Activated naive CD4-positive, alpha-beta T cell treated with anti-CD3 and anti-CD28 coated beads, Interleukin-2, amount 50 U/mL, for 24 hours (primary cell): ENCODE measurements around the gene BCL2.
A peak's percentile ranks its signal among the peaks of the same experiment; 100 is the strongest.

ENCODE experiments used
- H3K27ac Mint-ChIP-seq: one replicate; pipeline ENCODE4 v1.8.0; 2021; ENCODE audit warnings: mild to moderate bottlenecking, mixed read lengths
- H3K27me3 Mint-ChIP-seq: one replicate; pipeline ENCODE4 v1.8.0; 2021; ENCODE audit warnings: mixed read lengths
- H3K36me3 Mint-ChIP-seq: one replicate; pipeline ENCODE4 v1.8.0; 2021; ENCODE audit warnings: mixed read lengths
- H3K4me1 Mint-ChIP-seq: one replicate; pipeline ENCODE4 v1.8.0; 2021; ENCODE audit warnings: mixed read lengths
- H3K4me3 Mint-ChIP-seq: one replicate; pipeline ENCODE4 v1.8.0; 2021; ENCODE audit warnings: mild to moderate bottlenecking, mixed read lengths
- H3K9me3 Mint-ChIP-seq: one replicate; pipeline ENCODE4 v1.8.0; 2021; ENCODE audit warnings: mixed read lengths

The BCL2 gene

DNA sequence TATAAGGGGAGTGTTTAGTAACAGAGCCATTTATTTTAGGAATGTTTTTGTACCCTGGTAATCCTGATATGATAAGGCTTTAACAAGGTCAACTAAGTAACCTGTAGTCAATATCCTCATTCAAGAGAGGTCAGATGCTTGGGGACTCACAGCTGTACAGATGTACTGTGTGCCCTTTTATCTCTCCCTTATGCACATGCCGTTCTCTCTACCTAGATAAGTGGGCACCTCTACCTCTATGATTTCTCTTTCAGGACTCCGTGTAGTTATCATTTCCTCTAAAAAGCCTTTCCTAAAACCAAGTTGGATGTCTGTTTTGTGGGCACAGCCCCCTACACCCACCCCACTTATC, 132.4 kb downstream of the BCL2 start:
- Mint-ChIP-seq H3K4me1 (peaks cover 90% of the 10 kb centered on the region), H3K36me3 (peaks cover 12% of the 10 kb centered on the region), H3K27ac (peak overlapping the region; percentile 42), H3K4me3 (no peak overlapping the region), H3K27me3 (no peaks in the 10 kb centered on the region), H3K9me3 (no peaks in the 10 kb centered on the region)

DNA sequence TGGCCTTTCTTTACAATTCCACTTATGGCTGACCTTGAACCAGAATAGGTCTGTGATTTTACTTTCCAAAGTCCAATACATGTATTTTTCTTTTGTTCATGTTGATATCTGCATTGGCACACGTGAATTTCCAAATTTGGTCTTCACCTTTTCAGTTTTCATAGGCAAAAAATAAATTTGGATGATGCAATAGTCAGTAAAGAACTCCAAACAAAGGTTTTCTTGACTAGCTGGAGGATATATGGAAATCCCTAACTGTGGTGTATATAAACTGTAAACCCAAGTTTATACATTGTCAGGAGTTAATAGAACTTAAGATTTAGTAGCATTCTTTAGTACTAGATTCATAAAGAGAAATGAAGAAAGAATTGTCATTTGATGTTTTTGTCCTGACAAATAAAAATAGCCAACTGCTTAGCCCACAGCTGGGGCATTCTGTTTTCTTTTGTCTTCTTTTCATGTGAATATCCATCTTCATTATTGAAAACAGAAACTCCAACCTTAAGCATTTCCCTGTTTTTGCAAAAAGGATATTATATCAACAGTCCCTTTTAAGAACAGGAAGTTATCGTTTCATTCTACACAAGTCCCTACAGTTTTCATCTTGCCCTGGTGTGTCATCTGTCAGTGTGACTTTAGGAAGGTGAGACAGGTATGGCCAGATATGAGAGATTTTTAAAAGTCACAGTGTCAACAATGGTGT, 132.9 kb downstream of the BCL2 start:
- Mint-ChIP-seq H3K36me3 (peaks cover 12% of the 10 kb centered on the region), H3K27me3 (no peaks in the 10 kb centered on the region), H3K4me1 (peaks cover 91% of the 10 kb centered on the region), H3K9me3 (no peaks in the 10 kb centered on the region), H3K4me3 (no peak overlapping the region), H3K27ac (peak overlapping the region; percentile 42)

DNA sequence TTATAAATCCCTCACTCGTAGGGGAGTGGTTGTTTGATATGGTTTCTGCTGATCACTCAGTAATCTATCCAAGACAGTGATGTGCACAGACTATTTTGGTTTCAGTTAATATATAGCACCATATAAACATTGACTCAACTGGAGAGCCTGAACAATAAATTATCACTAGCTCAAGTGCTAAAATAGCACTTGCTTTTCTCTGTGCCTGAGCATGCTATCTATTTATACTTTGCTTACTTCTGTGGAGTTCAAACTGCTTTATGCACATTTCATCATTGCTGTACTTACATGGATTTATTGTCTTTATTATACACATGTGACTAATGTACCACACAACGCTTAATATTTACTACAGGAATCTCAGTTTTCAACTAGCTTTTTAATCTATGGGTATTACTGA, 133.6 kb downstream of the BCL2 start:
- H3K4me3 Mint-ChIP-seq: no peak overlapping the region
- H3K36me3 Mint-ChIP-seq: peaks cover 12% of the 10 kb centered on the region
- H3K9me3 Mint-ChIP-seq: no peaks in the 10 kb centered on the region
- peaks cover 97% of the 10 kb centered on the region for H3K4me1 Mint-ChIP-seq
- H3K27ac Mint-ChIP-seq: peak overlapping the region; percentile 55
- H3K27me3 Mint-ChIP-seq: no peaks in the 10 kb centered on the region

DNA sequence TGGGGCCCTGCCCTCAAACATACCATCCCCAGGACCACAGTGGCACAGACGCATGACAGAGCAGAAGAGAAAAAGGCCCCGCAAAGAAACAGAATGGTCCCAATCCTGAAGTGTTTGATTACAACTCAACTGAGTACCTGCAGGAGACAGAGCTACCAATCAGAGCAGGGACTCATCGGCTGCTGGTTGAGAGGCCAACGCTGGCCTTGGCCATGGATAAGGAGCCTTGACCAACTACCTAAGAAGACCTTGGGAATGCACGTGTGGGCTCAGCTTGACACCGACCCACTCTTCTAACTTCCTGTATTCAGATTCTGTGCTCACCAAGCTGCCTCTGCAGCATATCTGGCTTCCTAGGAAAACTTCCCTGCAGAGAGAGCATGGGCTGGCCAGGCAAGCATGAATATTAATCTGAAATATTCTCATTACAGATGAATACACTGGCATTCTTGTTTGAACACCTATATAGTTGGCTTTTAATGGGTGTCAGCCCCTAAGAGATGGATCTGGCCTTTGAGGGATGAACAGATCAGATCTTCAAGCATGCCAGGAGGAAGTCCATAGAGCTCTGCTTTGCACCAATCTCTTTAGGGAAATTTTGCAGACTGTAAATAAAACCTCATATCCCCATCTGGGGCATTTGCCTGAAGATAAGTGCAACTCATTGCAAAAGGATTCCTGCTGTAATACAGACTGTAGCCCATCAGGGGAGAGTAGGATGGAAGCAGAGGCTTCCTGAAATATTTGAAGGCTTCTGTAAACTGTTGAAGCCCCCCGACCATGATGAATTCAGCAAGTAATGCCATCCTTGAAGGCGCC, 135.4 kb downstream of the BCL2 start:
- Mint-ChIP-seq H3K9me3 (no peaks in the 10 kb centered on the region), H3K27me3 (no peaks in the 10 kb centered on the region), H3K4me3 (peak overlapping the region; percentile 51), H3K27ac (peak overlapping the region; percentile 95), H3K4me1 (peaks cover 90% of the 10 kb centered on the region), H3K36me3 (peaks cover 5% of the 10 kb centered on the region)

DNA sequence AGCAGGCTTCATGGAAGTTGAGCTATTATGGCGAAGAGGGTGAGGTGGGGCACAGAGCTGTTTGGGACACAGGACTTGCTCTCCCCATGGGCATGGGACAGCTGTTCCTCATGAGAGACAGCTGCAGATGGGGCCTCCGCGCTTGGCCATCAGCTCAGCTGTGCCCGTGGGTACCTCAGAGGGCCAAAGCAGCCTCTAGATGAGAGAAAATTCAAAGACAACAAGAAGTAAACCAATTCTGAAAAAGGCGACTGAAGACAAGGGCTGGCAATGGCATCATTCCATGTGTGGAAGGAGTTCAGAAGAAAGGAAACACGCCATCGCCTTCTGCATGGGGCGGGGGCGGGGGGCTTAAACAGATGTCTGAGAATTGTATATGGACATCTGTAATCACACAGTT, 136.2 kb downstream of the BCL2 start:
- H3K36me3 Mint-ChIP-seq: peaks cover 4% of the 10 kb centered on the region
- H3K27me3 Mint-ChIP-seq: no peaks in the 10 kb centered on the region
- H3K9me3 Mint-ChIP-seq: no peaks in the 10 kb centered on the region
- no peak overlapping the region for H3K4me3 Mint-ChIP-seq
- peaks cover 86% of the 10 kb centered on the region for H3K4me1 Mint-ChIP-seq
- peak overlapping the region; percentile 59 for H3K27ac Mint-ChIP-seq

DNA sequence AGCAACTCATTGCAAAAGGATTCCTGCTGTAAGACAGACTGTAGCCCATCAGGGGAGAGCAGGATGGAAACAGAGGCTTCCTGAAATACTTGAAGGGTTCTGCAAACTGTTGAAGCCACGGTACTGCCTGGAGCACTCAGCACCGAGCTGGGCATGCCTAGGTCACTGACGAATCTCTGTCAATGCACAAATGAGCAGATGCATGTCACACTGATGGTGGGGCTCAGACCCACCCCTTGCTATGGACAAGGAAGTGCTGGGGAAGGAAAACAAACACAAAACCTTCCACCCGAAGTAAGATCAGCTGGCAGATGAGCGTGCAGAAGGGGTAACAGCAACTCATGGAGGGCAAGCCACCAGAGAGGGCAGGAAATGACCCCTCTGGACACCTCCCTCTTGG, 136.7 kb downstream of the BCL2 start:
- Mint-ChIP-seq H3K36me3 (peaks cover 6% of the 10 kb centered on the region), H3K4me3 (peak overlapping the region; percentile 15), H3K27ac (peak overlapping the region; percentile 79)

DNA sequence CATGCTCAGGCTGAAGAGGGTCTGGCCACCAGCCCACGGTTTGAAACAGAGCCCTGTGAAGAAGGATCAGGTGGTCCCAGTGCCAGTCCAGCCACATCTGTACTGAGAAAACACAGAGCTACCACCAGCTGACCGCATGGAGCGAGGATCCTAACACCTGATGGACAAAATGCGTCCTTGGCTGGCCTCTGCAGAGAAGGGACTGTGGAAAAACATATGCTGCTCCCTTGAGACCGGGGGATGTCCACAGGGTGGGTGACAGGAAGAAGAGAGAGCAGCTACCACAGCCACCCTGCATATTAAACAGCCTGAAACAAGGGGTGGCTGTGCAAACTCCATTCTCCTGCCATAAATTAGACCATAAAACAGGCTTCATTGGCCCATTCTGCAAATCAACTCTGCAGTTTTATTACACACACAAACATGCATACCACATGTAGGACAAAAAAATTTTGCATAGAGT, 137.2 kb downstream of the BCL2 start:
- no peaks in the 10 kb centered on the region for H3K9me3 Mint-ChIP-seq
- peaks cover 6% of the 10 kb centered on the region for H3K36me3 Mint-ChIP-seq
- no peak overlapping the region for H3K4me3 Mint-ChIP-seq
- no peak overlapping the region for H3K27ac Mint-ChIP-seq
- H3K4me1 Mint-ChIP-seq: peaks cover 84% of the 10 kb centered on the region
- H3K27me3 Mint-ChIP-seq: no peaks in the 10 kb centered on the region

More for the DNA sequence above, 136.7 kb downstream of the BCL2 start:
- H3K27me3 Mint-ChIP-seq: no peaks in the 10 kb centered on the region
- H3K9me3 Mint-ChIP-seq: no peaks in the 10 kb centered on the region
- H3K4me1 Mint-ChIP-seq: peaks cover 86% of the 10 kb centered on the region

DNA sequence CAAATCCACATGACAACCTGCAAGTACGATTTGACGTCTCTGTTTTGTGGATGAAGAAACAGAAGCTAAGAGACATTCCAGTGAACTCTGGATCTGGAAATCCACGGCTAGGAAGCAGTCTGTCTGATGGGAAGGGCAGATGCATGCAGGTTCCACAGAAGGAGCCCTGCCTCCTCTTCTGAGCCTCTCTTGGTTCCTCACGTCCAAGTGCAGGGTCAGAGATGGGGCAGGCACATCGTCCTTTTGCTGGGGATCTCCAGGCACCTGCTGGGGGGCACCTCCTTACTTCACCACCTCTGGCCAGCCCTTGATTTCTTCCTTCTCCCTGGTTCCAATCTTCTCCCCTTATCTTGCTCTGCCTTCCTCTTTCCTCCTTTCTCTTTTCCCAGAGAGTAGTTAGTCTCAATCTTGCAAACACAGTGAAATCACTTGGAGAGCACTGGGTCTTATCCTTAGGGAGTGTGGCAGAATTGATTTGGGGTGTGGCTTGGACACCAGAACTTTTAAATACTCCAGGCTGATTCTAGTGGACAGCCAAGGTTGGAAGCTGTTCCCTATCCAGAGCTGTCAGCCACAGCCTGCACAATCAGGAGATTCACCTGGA, 137.8 kb downstream of the BCL2 start:
- Mint-ChIP-seq H3K27ac (peak overlapping the region; percentile 87), H3K36me3 (peaks cover 6% of the 10 kb centered on the region), H3K4me1 (peaks cover 82% of the 10 kb centered on the region), H3K9me3 (no peaks in the 10 kb centered on the region), H3K4me3 (no peak overlapping the region), H3K27me3 (no peaks in the 10 kb centered on the region)

DNA sequence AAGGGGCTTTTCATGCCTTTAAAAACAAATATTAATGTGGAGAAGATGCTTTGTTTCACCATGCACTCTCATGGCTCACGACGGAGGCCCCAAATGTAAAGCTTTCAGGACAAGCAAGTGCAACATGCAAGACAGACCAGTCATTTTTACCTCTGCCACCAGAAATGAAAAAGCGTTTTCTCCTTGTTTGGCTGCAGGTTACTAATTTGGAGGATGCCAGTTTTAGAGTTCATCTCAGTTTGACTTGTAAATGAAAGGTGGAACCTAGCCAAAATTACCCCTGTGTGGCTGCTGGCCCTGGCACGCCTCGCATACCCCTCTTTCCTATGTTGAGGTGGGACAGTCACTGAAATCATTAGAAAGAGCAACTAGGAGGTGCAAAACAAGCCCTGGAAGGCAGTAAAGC, 138.6 kb downstream of the BCL2 start:
- Mint-ChIP-seq H3K9me3 (peaks cover 4% of the 10 kb centered on the region), H3K27me3 (no peaks in the 10 kb centered on the region), H3K27ac (no peak overlapping the region), H3K4me1 (peaks cover 82% of the 10 kb centered on the region), H3K36me3 (peaks cover 9% of the 10 kb centered on the region), H3K4me3 (no peak overlapping the region)

DNA sequence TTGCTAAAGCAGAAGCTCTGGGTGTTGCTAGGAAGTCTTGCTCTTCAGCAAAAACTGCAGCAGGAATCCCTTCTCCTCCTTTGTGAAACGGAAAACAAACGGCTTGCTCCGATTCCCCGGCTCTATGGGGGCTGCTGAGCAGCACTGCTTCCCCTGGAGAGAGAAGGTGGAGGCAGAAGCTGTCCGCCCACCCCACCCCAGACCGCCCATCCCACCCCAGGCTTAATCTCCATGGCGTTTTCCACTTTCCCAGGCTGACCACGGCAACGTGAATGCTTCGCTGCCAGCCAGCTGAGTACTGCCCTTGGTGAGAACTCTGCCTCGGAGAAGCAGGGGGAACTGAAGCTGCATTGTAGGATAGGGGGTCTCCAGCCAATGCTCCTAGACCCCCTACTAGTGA, 139.2 kb downstream of the BCL2 start:
- Mint-ChIP-seq H3K9me3 (peaks cover 4% of the 10 kb centered on the region), H3K27me3 (no peaks in the 10 kb centered on the region), H3K36me3 (peaks cover 15% of the 10 kb centered on the region), H3K4me1 (peaks cover 82% of the 10 kb centered on the region), H3K4me3 (no peak overlapping the region), H3K27ac (peak overlapping the region; percentile 51)

DNA sequence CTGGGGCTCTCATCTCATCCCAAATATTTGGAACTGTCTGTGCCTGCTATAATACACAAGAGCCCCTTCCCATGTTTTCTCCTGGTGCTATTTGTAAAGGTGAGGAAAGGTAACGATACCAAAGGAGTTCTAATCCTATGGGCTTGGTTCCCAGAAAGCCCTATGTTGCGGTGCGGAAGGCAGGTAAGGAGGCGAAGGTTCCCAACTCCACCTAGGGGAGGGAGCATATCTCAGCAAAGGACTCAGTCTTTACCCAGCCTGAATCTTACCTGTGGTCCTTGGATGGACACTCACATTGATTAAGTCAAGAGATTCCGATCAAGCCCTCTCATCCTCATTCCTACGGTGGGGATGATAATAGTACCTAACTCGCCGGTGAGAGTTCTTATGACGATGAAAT, 140.1 kb downstream of the BCL2 start:
- Mint-ChIP-seq H3K27me3 (no peaks in the 10 kb centered on the region), H3K36me3 (peaks cover 20% of the 10 kb centered on the region), H3K4me3 (no peak overlapping the region), H3K27ac (peak overlapping the region; percentile 51), H3K9me3 (peaks cover 4% of the 10 kb centered on the region), H3K4me1 (peaks cover 80% of the 10 kb centered on the region)

DNA sequence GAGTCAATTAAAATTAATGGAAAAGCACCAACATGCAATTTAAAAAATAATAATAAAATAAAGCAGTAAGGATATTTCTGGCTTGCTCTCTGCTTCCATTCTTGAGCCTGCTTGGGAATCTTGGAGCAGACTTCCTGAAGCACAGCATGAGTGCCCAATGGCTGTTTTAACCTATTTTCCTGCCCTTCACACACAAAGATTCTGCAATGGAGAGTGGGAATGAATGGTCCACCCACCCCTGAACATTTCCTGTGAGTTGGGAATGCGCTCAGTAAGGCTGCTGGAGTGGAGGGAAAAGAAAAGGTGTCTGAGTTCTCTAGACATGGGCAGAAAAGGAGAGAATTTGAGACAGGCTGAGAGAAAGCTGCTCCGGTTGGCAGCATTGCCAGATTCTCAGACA, 140.6 kb downstream of the BCL2 start:
- H3K27me3 Mint-ChIP-seq: no peaks in the 10 kb centered on the region

DNA sequence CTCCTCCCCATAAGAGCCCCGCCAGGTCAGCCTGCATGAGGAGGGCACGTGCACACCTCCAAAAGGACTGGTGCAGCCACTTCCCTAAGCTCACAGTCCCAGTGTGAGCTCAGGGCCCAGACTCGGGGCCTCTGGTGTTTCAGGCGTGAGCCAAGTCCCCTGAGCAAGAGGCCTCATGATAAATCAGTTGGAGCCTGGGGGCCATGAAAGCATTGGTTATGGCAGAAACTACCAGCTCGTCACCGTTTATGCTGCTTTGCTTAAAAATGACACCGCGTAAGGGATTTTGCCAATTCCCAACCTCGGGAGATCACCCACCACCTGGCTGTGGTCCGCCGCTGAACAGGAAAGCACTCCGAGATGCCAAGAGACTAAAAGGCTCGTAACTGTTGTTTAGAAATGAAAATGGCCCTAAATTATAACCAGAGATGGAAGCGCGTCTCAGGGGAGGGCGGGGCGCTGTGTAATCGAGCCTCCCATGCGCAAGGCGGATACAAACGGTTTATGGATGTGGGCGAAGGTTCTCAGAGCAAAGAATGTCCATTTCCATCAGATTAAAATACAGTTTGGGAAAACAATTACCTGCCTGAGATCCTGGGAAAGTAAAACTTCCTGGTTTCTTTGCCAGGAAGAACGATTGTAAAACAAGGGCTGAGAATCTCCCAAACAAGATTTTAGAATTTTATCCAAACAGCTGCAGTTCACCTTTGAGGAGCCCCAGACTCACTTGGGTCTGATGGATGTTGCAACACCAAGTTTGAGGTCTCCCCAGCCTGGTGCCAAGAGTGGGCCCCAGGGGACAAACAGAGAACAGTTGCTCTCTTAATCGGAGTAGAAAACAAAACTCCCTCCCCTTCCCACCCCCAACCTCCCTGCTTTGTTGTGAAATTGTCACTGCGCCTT, 141.4 kb downstream of the BCL2 start:
- Mint-ChIP-seq H3K4me3 (no peak overlapping the region), H3K4me1 (peaks cover 80% of the 10 kb centered on the region), H3K36me3 (peaks cover 18% of the 10 kb centered on the region), H3K27ac (peak overlapping the region; percentile 80), H3K9me3 (peaks cover 4% of the 10 kb centered on the region), H3K27me3 (no peaks in the 10 kb centered on the region)

More for the DNA sequence above, 140.6 kb downstream of the BCL2 start:
- H3K9me3 Mint-ChIP-seq: peaks cover 4% of the 10 kb centered on the region
- H3K27ac Mint-ChIP-seq: no peak overlapping the region
- no peak overlapping the region for H3K4me3 Mint-ChIP-seq
- H3K36me3 Mint-ChIP-seq: peaks cover 20% of the 10 kb centered on the region
- H3K4me1 Mint-ChIP-seq: peaks cover 80% of the 10 kb centered on the region

DNA sequence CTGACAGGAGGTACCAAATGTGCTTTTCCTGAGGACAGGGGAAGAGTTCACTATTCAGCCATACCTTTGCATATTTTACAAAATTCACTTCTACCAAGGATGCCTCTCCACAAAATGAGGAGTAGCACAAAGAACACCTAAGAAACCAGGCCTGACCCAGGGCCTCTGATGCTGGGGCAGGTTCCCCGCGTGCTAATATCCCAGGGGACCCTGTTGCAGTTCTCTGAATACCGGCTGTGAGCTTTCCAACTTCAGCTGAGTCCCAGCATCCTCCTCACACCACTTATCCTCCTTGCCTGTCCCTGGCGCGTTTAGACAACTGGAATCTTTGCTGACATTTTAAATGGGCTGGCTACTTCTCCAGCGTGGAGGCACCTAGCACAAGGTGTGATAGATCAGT, 142.3 kb downstream of the BCL2 start:
- no peak overlapping the region for H3K4me3 Mint-ChIP-seq
- peaks cover 79% of the 10 kb centered on the region for H3K4me1 Mint-ChIP-seq
- H3K27me3 Mint-ChIP-seq: no peaks in the 10 kb centered on the region
- no peak overlapping the region for H3K27ac Mint-ChIP-seq
- H3K9me3 Mint-ChIP-seq: peaks cover 4% of the 10 kb centered on the region
- peaks cover 16% of the 10 kb centered on the region for H3K36me3 Mint-ChIP-seq

DNA sequence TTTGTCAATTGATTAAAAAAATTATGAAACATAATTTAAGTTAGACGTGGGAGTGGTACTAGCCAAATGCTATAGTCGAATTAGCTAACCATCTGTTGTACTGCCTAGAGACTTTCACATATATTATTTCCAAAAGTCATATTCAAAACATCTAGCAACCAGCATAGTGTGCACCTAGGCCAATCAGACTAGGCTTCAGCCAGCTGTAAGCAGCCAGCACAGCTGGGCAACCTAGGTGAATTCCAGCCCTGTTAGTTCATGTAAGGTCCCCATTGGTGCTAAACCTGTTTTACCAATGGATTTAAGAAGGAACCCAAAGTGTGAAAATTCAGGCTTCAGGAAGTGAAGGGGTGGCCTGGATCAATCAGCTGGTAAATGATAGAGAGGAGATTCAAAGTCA, 144.3 kb downstream of the BCL2 start:
- Mint-ChIP-seq H3K27ac (peak overlapping the region; percentile 90), H3K4me1 (peaks cover 79% of the 10 kb centered on the region), H3K36me3 (peaks cover 22% of the 10 kb centered on the region)

More for the DNA sequence above, 144.3 kb downstream of the BCL2 start:
- H3K27me3 Mint-ChIP-seq: no peaks in the 10 kb centered on the region
- H3K9me3 Mint-ChIP-seq: peaks cover 4% of the 10 kb centered on the region
- H3K4me3 Mint-ChIP-seq: no peak overlapping the region
